Tibial artery (tissue), 4 donors: Measurements from ENCODE around the gene UBR1.
"Not testable (repeated sequence)": the region's sequence is repeated elsewhere in the genome, so short reads cannot be mapped to it uniquely, and the experiment has no call there.

ENCODE experiments used
- DNase-seq, 2 donors: peaks; one replicate each; pipeline ENCODE4 v3.0.0-alpha.2; 2019
- H3K27ac ChIP-seq, 2 donors: fragments of 200-600 bp; sonication (generic) in 1 of 2; 1 replicate in 1 of 2; 2 replicates in 1 of 2; pipeline ENCODE4 v1.5.1; 2018 to 2019; ENCODE audit warnings: mild to moderate bottlenecking in 1 of 2
- H3K27me3 ChIP-seq, 2 donors: fragments of 200-600 bp; sonication (generic) in 1 of 2; one replicate each; pipeline versions ENCODE4 v1.5.1 to v1.6.0; 2016 to 2019
- H3K36me3 ChIP-seq, 3 donors: fragments of 200-600 bp; sonication (generic) in 2 of 3; one replicate each; pipeline ENCODE4 v1.5.1; 2016 to 2019; ENCODE audit warnings: mild to moderate bottlenecking in 2 of 3
- H3K4me1 ChIP-seq, 4 donors: fragments of 200-600 bp; sonication (generic) in 2 of 4; 1 replicate in 3 of 4; 2 replicates in 1 of 4; pipeline ENCODE4 v1.5.1; 2016 to 2019
- H3K4me3 ChIP-seq, 2 donors: fragments of 200-600 bp; sonication (generic) in 1 of 2; 1 replicate in 1 of 2; 2 replicates in 1 of 2; pipeline ENCODE4 v1.5.1; 2018 to 2019; ENCODE audit warnings: mild to moderate bottlenecking in 2 of 2
- H3K9me3 ChIP-seq, 3 donors: fragments of 200-600 bp; sonication (generic) in 1 of 3; one replicate each; pipeline ENCODE4 v1.5.1; 2016 to 2019
- CTCF ChIP-seq, 2 experiments: fragments of 200-600 bp in 1 of 2; fragments of 450-650 bp in 1 of 2; IDR thresholded peaks; one replicate each; pipeline ENCODE4 v1.5.1; 2017 to 2019; ENCODE audit warnings: antibody characterized with exemption in 2 of 2, mild to moderate bottlenecking in 1 of 2, moderate library complexity in 1 of 2
- intact Hi-C: fragments of 100-400 bp; cut with DNase I; formaldehyde crosslinking; loops from one replicate; pipeline ENCODE4 v1.15.0; 2023; ENCODE audit warnings: low total_unique reads

The UBR1 gene

GRCh38 chr15:42984493-42985034 lies 121.3 kb downstream of the UBR1 start:
- Histone ChIP-seq H3K4me1 (no peaks in the 10 kb centered on the region), H3K27me3 (no peaks in the 10 kb centered on the region), H3K4me3 (no peak overlapping the region), H3K36me3 (peaks cover 62 to 86% (median 73%) of the 10 kb centered on the region in 3 donors), H3K9me3 (no peaks in the 10 kb centered on the region), H3K27ac (no peak overlapping the region)
- TF ChIP-seq CTCF (IDR thresholded peaks at IDR 0.05) = no peak
- DNase-seq = no peak
- intact Hi-C loops = no loop called here

GRCh38 chr15:42979113-42979512 lies 126.7 kb downstream of the UBR1 start:
- peaks cover 55 to 85% (median 68%) of the 10 kb centered on the region in 3 donors for H3K36me3 ChIP-seq
- DNase-seq, intact Hi-C loops: not testable (repeated sequence)

GRCh38 chr15:42974202-42974862 lies 131.5 kb downstream of the UBR1 start:
- H3K27ac ChIP-seq = no peak overlapping the region
- H3K4me1 ChIP-seq = no peaks in the 10 kb centered on the region
- TF ChIP-seq CTCF (IDR thresholded peaks at IDR 0.05) = no peak
- intact Hi-C loops = no loop called here
- H3K9me3 ChIP-seq = no peaks in the 10 kb centered on the region
- no peak for DNase-seq
- H3K27me3 ChIP-seq = no peaks in the 10 kb centered on the region
- H3K4me3 ChIP-seq = no peak overlapping the region
- H3K36me3 ChIP-seq = peaks cover 70 to 89% (median 77%) of the 10 kb centered on the region in 3 donors

More at GRCh38 chr15:42979113-42979512, 126.7 kb downstream of the UBR1 start:
- H3K4me1 ChIP-seq, H3K4me3 ChIP-seq, H3K9me3 ChIP-seq, H3K27ac ChIP-seq, H3K27me3 ChIP-seq: not testable (repeated sequence)

GRCh38 chr15:42973114-42973513 lies 132.7 kb downstream of the UBR1 start:
- Histone ChIP-seq H3K27me3 (no peaks in the 10 kb centered on the region), H3K4me1 (no peaks in the 10 kb centered on the region), H3K36me3 (peaks cover 80 to 90% (median 88%) of the 10 kb centered on the region in 3 donors), H3K27ac (no peak overlapping the region), H3K9me3 (no peaks in the 10 kb centered on the region), H3K4me3 (no peak overlapping the region)
- no peak for TF ChIP-seq CTCF (IDR thresholded peaks at IDR 0.05)
- DNase-seq = no peak
- intact Hi-C loops = no loop called here

- Histone ChIP-seq H3K9me3 (no peaks in the 10 kb centered on the region), H3K27ac (no peak overlapping the region), H3K4me1 (no peaks in the 10 kb centered on the region), H3K27me3 (no peaks in the 10 kb centered on the region), H3K36me3 (peaks cover 74 to 94% (median 80%) of the 10 kb centered on the region in 3 donors), H3K4me3 (no peak overlapping the region)
- no peak for DNase-seq
- no peak for TF ChIP-seq CTCF (IDR thresholded peaks at IDR 0.05)
- intact Hi-C loops = no loop called here
Measured at GRCh38 chr15:42971830-42972229, 134.0 kb downstream of the UBR1 start.

- DNase-seq = no peak
- TF ChIP-seq CTCF (IDR thresholded peaks at IDR 0.05) = no peak
Measured at GRCh38 chr15:42964476-42964875, 141.4 kb downstream of the UBR1 start.

More at GRCh38 chr15:42964476-42964875, 141.4 kb downstream of the UBR1 start:
- Histone ChIP-seq H3K27me3 (no peaks in the 10 kb centered on the region), H3K4me1 (no peaks in the 10 kb centered on the region), H3K36me3 (peaks cover 77 to 97% (median 78%) of the 10 kb centered on the region in 3 donors), H3K9me3 (no peaks in the 10 kb centered on the region), H3K4me3 (no peak overlapping the region), H3K27ac (no peak overlapping the region)
- intact Hi-C loops = no loop called here
